B cell (primary cell): ENCODE results near the gene PDCD7. TPM values are rescaled to one million over a fixed set of nuclear protein-coding genes. Genes with fewer than 3 reads are reported as not detected.

ENCODE experiments used
- ATAC-seq: fragments of 200-7000 bp; cut with Tn5 transposase; one replicate; pipeline ENCODE4 v1.10.0; 2021; ENCODE audit warnings: low read depth, mild to moderate bottlenecking, moderate number of reproducible peaks, moderate library complexity
- CTCF ChIA-PET: fragments of 350-600 bp; sonication (Branson Sonifier 250); formaldehyde crosslinking; loops from one replicate; lab custom pipeline; 2021; ENCODE audit warnings: antibody characterized with exemption, inconsistent platforms; lab: Charles Lee
- POLR2A ChIA-PET: fragments of 350-600 bp; sonication (Branson Sonifier 250); formaldehyde crosslinking; loops from one replicate; lab custom pipeline; 2021; ENCODE audit warnings: antibody characterized with exemption; lab: Charles Lee
- DNase-seq: peaks from one replicate; pipeline ENCODE4 v3.0.0; 2013
- H2AFZ ChIP-seq: 2 replicates; pipeline ENCODE4 v1.6.1; 2012; ENCODE audit warnings: mild to moderate bottlenecking, low read depth, low read length; ENCODE audit not compliant: insufficient read depth, poor library complexity, severe bottlenecking
- H3K27ac ChIP-seq, 2 donors: 1 replicate in 1 of 2; 2 replicates in 1 of 2; pipeline ENCODE4 v1.5.1; 2012 to 2013; ENCODE audit warnings: low read length in 2 of 2, mild to moderate bottlenecking in 2 of 2, moderate library complexity in 1 of 2
- H3K27me3 ChIP-seq, 4 experiments: fragments of 200-600 bp in 1 of 4; sonication (generic) in 1 of 4; replicated peaks in 1 of 4; 1 replicate in 2 of 4; 2 replicates in 2 of 4; pipeline versions ENCODE4 v1.6.1 to v1.7.0; 2013 to 2016; ENCODE audit warnings: low read length in 3 of 4, mild to moderate bottlenecking in 2 of 4, mixed read lengths in 1 of 4, moderate library complexity in 1 of 4; ENCODE audit not compliant: insufficient read depth in 4 of 4, control insufficient read depth in 3 of 4; ENCODE audit errors: control extremely low read depth in 1 of 4
- H3K36me3 ChIP-seq, 2 experiments: replicated peaks in 1 of 2; 1 replicate in 1 of 2; 2 replicates in 1 of 2; pipeline versions ENCODE4 v1.6.1 to v1.7.1; 2013; ENCODE audit warnings: low read length in 1 of 2; ENCODE audit not compliant: insufficient read depth in 2 of 2, control insufficient read depth in 1 of 2; ENCODE audit errors: control extremely low read depth in 1 of 2, extremely low read depth in 1 of 2
- H3K4me1 ChIP-seq, 2 donors: fragments of 200-600 bp in 1 of 2; sonication (generic) in 1 of 2; 1 replicate in 1 of 2; 2 replicates in 1 of 2; pipeline versions ENCODE4 v1.5.1 to v1.6.1; 2013 to 2017; ENCODE audit warnings: low read length in 2 of 2; ENCODE audit not compliant: control insufficient read depth in 2 of 2, insufficient read depth in 2 of 2
- H3K4me2 ChIP-seq: replicated peaks from 2 replicates; pipeline ENCODE3; 2012; ENCODE audit warnings: mild to moderate bottlenecking, low read depth, low read length; ENCODE audit not compliant: poor library complexity, severe bottlenecking
- H3K4me3 ChIP-seq, 5 experiments: fragments of 200-600 bp in 1 of 5; sonication (generic) in 1 of 5; 1 replicate in 3 of 5; 2 replicates in 2 of 5; pipeline versions ENCODE4 v1.5.1 to v1.7.0; 2011 to 2016; ENCODE audit warnings: low read length in 4 of 5, mild to moderate bottlenecking in 4 of 5, low read depth in 2 of 5, control low read depth in 1 of 5, moderate library complexity in 1 of 5; ENCODE audit not compliant: insufficient read depth in 1 of 5; ENCODE audit errors: control extremely low read depth in 1 of 5, extremely low read depth in 1 of 5
- H3K79me2 ChIP-seq: fragments of 200-600 bp; sonication (generic); one replicate; pipeline ENCODE4 v1.6.0; 2016; ENCODE audit warnings: low read length; ENCODE audit not compliant: control insufficient read depth, insufficient read depth
- H3K9ac ChIP-seq: fragments of 200-600 bp; sonication (generic); 2 replicates; pipeline ENCODE4 v1.6.1; 2017; ENCODE audit warnings: mild to moderate bottlenecking, low read length, moderate library complexity
- H3K9me3 ChIP-seq, 3 donors: one replicate each; pipeline versions ENCODE4 v1.6.1 to v1.7.1; 2013; ENCODE audit warnings: low read length in 2 of 3; ENCODE audit not compliant: control insufficient read depth in 2 of 3, insufficient read depth in 1 of 3; ENCODE audit errors: control extremely low read depth in 1 of 3
- H4K20me1 ChIP-seq: 2 replicates; pipeline ENCODE4 v1.6.0; 2012; ENCODE audit warnings: mild to moderate bottlenecking, low read length; ENCODE audit not compliant: insufficient read depth, control insufficient read depth, poor library complexity, severe bottlenecking
- H3K27ac Mint-ChIP-seq: one replicate; pipeline ENCODE4 v1.8.0; 2021; ENCODE audit warnings: mixed read lengths
- H3K27me3 Mint-ChIP-seq: one replicate; pipeline ENCODE4 v1.8.0; 2021; ENCODE audit warnings: mixed read lengths
- H3K4me1 Mint-ChIP-seq: one replicate; pipeline ENCODE4 v1.8.0; 2021; ENCODE audit warnings: mixed read lengths
- H3K4me3 Mint-ChIP-seq: one replicate; pipeline ENCODE4 v1.8.0; 2021; ENCODE audit warnings: mixed read lengths
- H3K9me3 Mint-ChIP-seq: one replicate; pipeline ENCODE4 v1.8.0; 2022; ENCODE audit warnings: mixed read lengths; ENCODE audit not compliant: insufficient read depth
- EZH2 ChIP-seq: IDR thresholded peaks from 2 replicates; pipeline ENCODE4 v1.6.1; 2012; ENCODE audit warnings: borderline replicate concordance, low read depth, mild to moderate bottlenecking, moderate library complexity, low read length; ENCODE audit not compliant: insufficient read depth, poor library complexity, severe bottlenecking
- WGBS: methylation state at CpG from one replicate; pipeline ENCODE4 v1.1.5; 2013; ENCODE audit warnings: missing lambda C conversion rate; ENCODE audit not compliant: insufficient coverage; 5-methylcytosine and 5-hydroxymethylcytosine counted together
- intact Hi-C: fragments of 100-400 bp; cut with micrococcal nuclease; formaldehyde crosslinking; loops from one replicate; pipeline ENCODE4 v1.10.0; 2022
- polyA plus RNA-seq: library from polyadenylated mRNA; depleted of rRNA; stranded (reverse); fragments of >200 nt; gene quantifications from 2 replicates; pipeline ENCODE4 v1.2.3, GENCODE V29; 2012
- small RNA-seq: library from RNA; depleted of rRNA; stranded (forward); fragments of <200 nt; gene quantifications from one replicate; pipeline ENCODE3, GENCODE V24; 2012; ENCODE audit warnings: low replicate concordance, low read depth; ENCODE audit not compliant: insufficient read length
- total RNA-seq, 2 donors: library from RNA; stranded (reverse); fragments of 120-200 nt in 1 of 2; gene quantifications; 1 replicate in 1 of 2; 2 replicates in 1 of 2; pipeline versions ENCODE4 v1.2.3 to v1.2.4, GENCODE V29; 2013 to 2022
- TF ChIP-seq, protein P1 (sequence below): fragments of 200-600 bp; IDR thresholded peaks from one replicate; pipeline ENCODE4 v1.8.0; 2022; ENCODE audit warnings: antibody characterized with exemption, mild to moderate bottlenecking

The PDCD7 gene
- total and polyA plus RNA-seq, 2 donors (not counting 1 experiment from before 2014, with no cell fraction given), result 34.6 to 47.0 TPM

DNA sequence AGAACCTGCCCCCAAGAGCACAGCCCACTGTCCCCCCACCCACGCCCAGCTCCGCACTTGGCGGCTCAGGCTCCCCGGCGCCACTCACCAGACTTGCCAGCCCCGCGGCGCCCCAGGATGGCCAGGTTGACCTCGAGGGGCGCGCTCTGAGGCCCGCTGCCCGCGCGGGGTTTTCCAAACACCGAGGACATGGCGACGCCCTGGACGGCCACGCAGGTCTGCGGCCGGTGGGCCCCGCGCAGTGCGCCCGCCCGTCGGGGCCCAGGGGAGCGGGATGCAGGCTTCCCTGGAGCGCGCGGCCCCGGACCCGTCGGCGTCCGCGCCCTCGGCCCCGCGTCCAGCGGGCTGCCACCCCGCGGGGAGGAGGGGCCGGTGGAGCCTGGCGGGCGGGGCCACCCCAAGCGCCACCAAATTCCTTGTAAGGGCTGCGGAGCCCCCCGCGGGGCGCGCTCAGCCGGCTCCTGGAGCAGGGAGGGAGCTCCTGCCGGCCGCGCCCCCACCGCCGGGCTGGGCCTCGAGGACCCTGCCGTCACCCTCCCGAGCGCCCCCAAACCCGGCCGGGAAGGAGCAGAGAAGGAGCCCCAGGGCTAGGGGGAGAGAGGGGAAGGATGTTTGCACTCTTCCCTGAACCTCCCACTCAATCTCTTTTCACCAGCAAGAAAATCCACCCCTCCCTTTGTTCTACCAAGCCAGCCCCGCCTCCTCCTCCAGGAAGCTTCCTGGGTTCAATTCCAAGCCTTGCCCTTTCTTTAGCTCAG is 65.8 kb downstream of the PDCD7 start, which contains the start of gene RASL12:
Gene RASL12 (minus strand): TSS at position 347 of the 758 bp plus-strand sequence. CDS start 156 bp downstream, at position 191.
- 13% methylated on average over 58 of the region's 66 CpGs for WGBS
- Mint-ChIP-seq H3K27me3 (peaks cover 36% of the 10 kb centered on the region), H3K27ac (no peak within 1 kb of the TSS), H3K4me1 (peaks cover 7% of the 10 kb centered on the region), H3K4me3 (peak within 1 kb of the TSS; percentile 42), H3K9me3 (no peaks in the 10 kb centered on the region)
- ChIA-PET POLR2A (no interaction called here), CTCF (no interaction called here)
- Histone ChIP-seq H3K36me3 (no peaks in the 10 kb centered on the region), H3K4me2 (peak within 1 kb of the TSS; percentile 39), H3K9ac (no peak within 1 kb of the TSS), H3K4me1 (peaks cover 3 to 4% of the 10 kb centered on the region in 2 donors), H3K9me3 (no peaks in the 10 kb centered on the region), H2AFZ (no peak within 1 kb of the TSS), H3K79me2 (no peaks in the 10 kb centered on the region), H4K20me1 (no peaks in the 10 kb centered on the region), H3K27me3 (peaks cover 0 to 26% (median 8%) of the 10 kb centered on the region in 4 experiments), H3K4me3 (peak within 1 kb of the TSS in 1 of 5 experiments; percentile 3), H3K27ac (no peak within 1 kb of the TSS)
- ATAC-seq (no peak), DNase-seq (no peak)
- no peak for TF ChIP-seq EZH2
- TF ChIP-seq, protein P1, sequence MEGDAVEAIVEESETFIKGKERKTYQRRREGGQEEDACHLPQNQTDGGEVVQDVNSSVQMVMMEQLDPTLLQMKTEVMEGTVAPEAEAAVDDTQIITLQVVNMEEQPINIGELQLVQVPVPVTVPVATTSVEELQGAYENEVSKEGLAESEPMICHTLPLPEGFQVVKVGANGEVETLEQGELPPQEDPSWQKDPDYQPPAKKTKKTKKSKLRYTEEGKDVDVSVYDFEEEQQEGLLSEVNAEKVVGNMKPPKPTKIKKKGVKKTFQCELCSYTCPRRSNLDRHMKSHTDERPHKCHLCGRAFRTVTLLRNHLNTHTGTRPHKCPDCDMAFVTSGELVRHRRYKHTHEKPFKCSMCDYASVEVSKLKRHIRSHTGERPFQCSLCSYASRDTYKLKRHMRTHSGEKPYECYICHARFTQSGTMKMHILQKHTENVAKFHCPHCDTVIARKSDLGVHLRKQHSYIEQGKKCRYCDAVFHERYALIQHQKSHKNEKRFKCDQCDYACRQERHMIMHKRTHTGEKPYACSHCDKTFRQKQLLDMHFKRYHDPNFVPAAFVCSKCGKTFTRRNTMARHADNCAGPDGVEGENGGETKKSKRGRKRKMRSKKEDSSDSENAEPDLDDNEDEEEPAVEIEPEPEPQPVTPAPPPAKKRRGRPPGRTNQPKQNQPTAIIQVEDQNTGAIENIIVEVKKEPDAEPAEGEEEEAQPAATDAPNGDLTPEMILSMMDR, result no peak
- intact Hi-C loops, result no loop called here

Small RNA genes within 50 kb of the gene (small RNA-seq; reads per million reads assigned to genes)
- not detected for gene AC013553.1

Other genes with a start within 250 kb of the PDCD7 start
- 2.2 and 2.6 TPM in 2 replicates for gene ANKDD1A, start 221.9 kb downstream of the PDCD7 start, total RNA-seq
- 1.0 and 2.7 TPM in 2 replicates for gene ANKDD1A, start 221.9 kb downstream of the PDCD7 start, polyA plus RNA-seq
- gene SPG21, start 143.9 kb downstream of the PDCD7 start, total RNA-seq, result 94.4 and 95.5 TPM in 2 replicates
- gene SPG21, start 143.9 kb downstream of the PDCD7 start, polyA plus RNA-seq, result 43.7 and 52.2 TPM in 2 replicates
- gene MTFMT, start 104.2 kb downstream of the PDCD7 start, total RNA-seq, result 14.3 and 15.5 TPM in 2 replicates
- gene MTFMT, start 104.2 kb downstream of the PDCD7 start, polyA plus RNA-seq, result 7.9 and 10.0 TPM in 2 replicates
- not detected in 2 replicates for gene SLC51B, start 88.4 kb downstream of the PDCD7 start, total RNA-seq
- gene SLC51B, start 88.4 kb downstream of the PDCD7 start, polyA plus RNA-seq, result not detected in 2 replicates
- gene RASL12, start 65.8 kb downstream of the PDCD7 start, total RNA-seq, result not detected in 2 replicates
- gene RASL12, start 65.8 kb downstream of the PDCD7 start, polyA plus RNA-seq, result not detected in 2 replicates
- gene KBTBD13, start 57.1 kb downstream of the PDCD7 start, total RNA-seq, result not detected in 2 replicates
- not detected in 2 replicates for gene KBTBD13, start 57.1 kb downstream of the PDCD7 start, polyA plus RNA-seq
- 18.4 and 19.9 TPM in 2 replicates for gene UBAP1L, start 18.6 kb downstream of the PDCD7 start, total RNA-seq
- gene UBAP1L, start 18.6 kb downstream of the PDCD7 start, polyA plus RNA-seq, result 8.4 and 8.5 TPM in 2 replicates
- gene CLPX, start 51.5 kb upstream of the PDCD7 start, total RNA-seq, result 54.5 and 63.1 TPM in 2 replicates
- 16.6 and 30.9 TPM in 2 replicates for gene CLPX, start 51.5 kb upstream of the PDCD7 start, polyA plus RNA-seq
- 0.36 and 0.52 TPM in 2 replicates for gene CILP, start 77.7 kb upstream of the PDCD7 start, total RNA-seq
- 0.63 and 0.94 TPM in 2 replicates for gene CILP, start 77.7 kb upstream of the PDCD7 start, polyA plus RNA-seq
- 18.2 and 21.6 TPM in 2 replicates for gene PARP16, start 153.1 kb upstream of the PDCD7 start, total RNA-seq
- 13.9 and 19.1 TPM in 2 replicates for gene PARP16, start 153.1 kb upstream of the PDCD7 start, polyA plus RNA-seq
- not detected in 2 replicates for gene RNU5A-1, start 162.2 kb upstream of the PDCD7 start, total RNA-seq
- not detected in 2 replicates for gene RNU5A-1, start 162.2 kb upstream of the PDCD7 start, polyA plus RNA-seq
- 17.4 and 21.7 TPM in 2 replicates for gene RNU5B-1, start 170.9 kb upstream of the PDCD7 start, total RNA-seq
- not detected in 2 replicates for gene RNU5B-1, start 170.9 kb upstream of the PDCD7 start, polyA plus RNA-seq
- gene IGDCC3, start 244.2 kb upstream of the PDCD7 start, total RNA-seq, result not detected in 2 replicates
- not detected in 2 replicates for gene IGDCC3, start 244.2 kb upstream of the PDCD7 start, polyA plus RNA-seq